Measurements from ENCODE around the gene NUP37. TPM values are rescaled to one million over a fixed set of nuclear protein-coding genes. Genes with fewer than 3 reads are reported as not detected.

NUP37 gene
- total and polyA plus RNA-seq, 2 of the 13 experiments (the other 11 are each of a cell fraction or from before 2014, with no cell fraction given) = 50.6 to 80.1 TPM

DNA sequence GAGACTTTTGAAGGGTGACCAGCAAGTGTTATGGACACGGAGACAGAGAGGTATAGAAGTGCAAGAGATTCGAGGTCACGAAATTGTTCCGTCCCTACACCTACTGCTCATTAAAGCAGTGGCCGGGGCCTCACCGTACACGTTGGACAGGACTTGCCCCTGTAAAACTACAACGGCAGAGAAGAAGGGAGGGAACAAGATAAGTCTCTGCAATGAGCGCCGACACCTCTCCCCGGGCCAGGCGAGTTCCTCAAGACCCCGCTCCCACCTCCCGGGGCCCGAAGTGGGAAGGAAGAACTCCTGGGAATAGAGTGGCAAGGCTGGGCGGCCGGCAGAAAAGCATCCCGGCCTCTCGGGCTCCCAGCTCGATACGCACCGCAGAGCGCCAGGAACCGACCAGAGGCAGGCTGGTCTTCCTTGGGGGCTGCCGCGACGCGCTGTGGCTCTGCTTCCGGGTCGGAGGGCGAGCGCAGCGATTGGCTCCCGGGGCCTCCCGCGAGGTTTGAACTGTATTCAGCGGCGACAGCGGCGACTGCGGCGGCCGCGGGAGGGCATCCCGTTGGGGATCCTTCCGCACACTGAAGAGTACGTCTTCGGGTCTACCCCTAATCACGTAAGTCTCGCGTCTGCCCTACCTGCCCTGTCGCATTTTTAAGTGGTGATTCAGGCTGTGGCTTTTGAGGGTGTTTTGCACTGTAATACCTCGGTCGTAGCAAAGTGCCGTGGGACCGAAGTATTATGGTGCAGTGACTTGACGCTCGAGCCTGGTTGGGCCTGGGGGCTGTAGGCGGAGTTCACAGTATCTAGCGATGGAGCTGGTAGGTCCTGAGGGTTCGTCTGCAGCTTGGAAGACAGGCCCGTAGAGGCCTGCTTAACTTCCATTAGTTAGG lies at the start of gene NUP37, which contains the start of gene PARPBP (continued):
- peak; percentile 61; the same call in 1 of the 2 replicates for TF ChIP-seq ZFP90 (CRISPR knock-in tag; IDR thresholded peaks at IDR 0.05; ENCODE audit: borderline replicate concordance)
- no peak for TF ChIP-seq TBP (CRISPR knock-in tag; IDR thresholded peaks at IDR 0.05)
- TF ChIP-seq ZNF878 (CRISPR knock-in tag; IDR thresholded peaks at IDR 0.05) = peak; percentile 90; the same call in 1 of the 2 replicates
- peak; percentile 45; the same call in 1 of the 2 replicates for TF ChIP-seq ZNF749 (CRISPR knock-in tag; IDR thresholded peaks at IDR 0.05; ENCODE audit: borderline replicate concordance)
- TF ChIP-seq FLYWCH1 (CRISPR knock-in tag; IDR thresholded peaks at IDR 0.05) = no peak
- TF ChIP-seq ZNF124 (CRISPR knock-in tag; IDR thresholded peaks at IDR 0.05) = 0 out of 2 replicates have a peak, but pooled peaks have one; percentile 16
- no peak for TF ChIP-seq MBNL3 (CRISPR knock-in tag; conservative IDR thresholded peaks at IDR 0.05)
- peak; percentile 59; the same call in 1 of the 2 replicates for TF ChIP-seq ZSCAN9 (CRISPR knock-in tag; IDR thresholded peaks at IDR 0.05; ENCODE audit: borderline replicate concordance)
- TF ChIP-seq ZNF282 (IDR thresholded peaks at IDR 0.05; ENCODE audit: partially characterized antibody) = no peak
- TF ChIP-seq, protein P1, sequence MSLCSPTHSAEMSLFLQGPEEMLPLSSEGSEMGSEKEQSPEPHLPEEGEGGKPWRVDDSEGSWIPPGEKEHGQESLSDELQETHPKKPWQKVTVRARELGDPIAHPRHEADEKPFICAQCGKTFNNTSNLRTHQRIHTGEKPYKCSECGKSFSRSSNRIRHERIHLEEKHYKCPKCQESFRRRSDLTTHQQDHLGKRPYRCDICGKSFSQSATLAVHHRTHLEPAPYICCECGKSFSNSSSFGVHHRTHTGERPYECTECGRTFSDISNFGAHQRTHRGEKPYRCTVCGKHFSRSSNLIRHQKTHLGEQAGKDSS (CRISPR knock-in tag; IDR thresholded peaks at IDR 0.05; ENCODE audit: borderline replicate concordance, low read depth) = peak; percentile 67; the same call in 1 of the 2 replicates
- TF ChIP-seq YEATS2 (CRISPR knock-in tag; IDR thresholded peaks at IDR 0.05; ENCODE audit: borderline replicate concordance) = peak; percentile 84
- TF ChIP-seq ZBTB20 (CRISPR knock-in tag; IDR thresholded peaks at IDR 0.05; ENCODE audit: borderline replicate concordance, low read depth) = peak; percentile 41; the same call in 1 of the 2 replicates
- 0 out of 2 replicates have a peak, but pooled peaks have one; percentile 20 for TF ChIP-seq GATA4 (IDR thresholded peaks at IDR 0.05; ENCODE audit: borderline replicate concordance, low read depth)
- peak; percentile 41; the same call in 1 of the 2 replicates for TF ChIP-seq ZNF446 (CRISPR knock-in tag; IDR thresholded peaks at IDR 0.05)
- TF ChIP-seq, protein P2, sequence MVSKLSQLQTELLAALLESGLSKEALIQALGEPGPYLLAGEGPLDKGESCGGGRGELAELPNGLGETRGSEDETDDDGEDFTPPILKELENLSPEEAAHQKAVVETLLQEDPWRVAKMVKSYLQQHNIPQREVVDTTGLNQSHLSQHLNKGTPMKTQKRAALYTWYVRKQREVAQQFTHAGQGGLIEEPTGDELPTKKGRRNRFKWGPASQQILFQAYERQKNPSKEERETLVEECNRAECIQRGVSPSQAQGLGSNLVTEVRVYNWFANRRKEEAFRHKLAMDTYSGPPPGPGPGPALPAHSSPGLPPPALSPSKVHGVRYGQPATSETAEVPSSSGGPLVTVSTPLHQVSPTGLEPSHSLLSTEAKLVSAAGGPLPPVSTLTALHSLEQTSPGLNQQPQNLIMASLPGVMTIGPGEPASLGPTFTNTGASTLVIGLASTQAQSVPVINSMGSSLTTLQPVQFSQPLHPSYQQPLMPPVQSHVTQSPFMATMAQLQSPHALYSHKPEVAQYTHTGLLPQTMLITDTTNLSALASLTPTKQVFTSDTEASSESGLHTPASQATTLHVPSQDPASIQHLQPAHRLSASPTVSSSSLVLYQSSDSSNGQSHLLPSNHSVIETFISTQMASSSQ (IDR thresholded peaks at IDR 0.05; ENCODE audit: low read depth) = no peak
- TF ChIP-seq, protein P2 (CRISPR knock-in tag; IDR thresholded peaks at IDR 0.05; ENCODE audit: borderline replicate concordance) = peak; percentile 10; the same call in 1 of the 2 replicates
- TF ChIP-seq TOPORS (CRISPR knock-in tag; IDR thresholded peaks at IDR 0.05) = peak; percentile 75
- TF ChIP-seq NFKBIZ (CRISPR knock-in tag; IDR thresholded peaks at IDR 0.05) = no peak
- peak; percentile 84 for TF ChIP-seq POLR2AphosphoS5 (IDR thresholded peaks at IDR 0.05; ENCODE audit: low read depth, low read length)
- TF ChIP-seq SOX6 (IDR thresholded peaks at IDR 0.05) = no peak
- peak; percentile 60 for TF ChIP-seq SOX6 (CRISPR knock-in tag; IDR thresholded peaks at IDR 0.05)
- TF ChIP-seq, protein P3, sequence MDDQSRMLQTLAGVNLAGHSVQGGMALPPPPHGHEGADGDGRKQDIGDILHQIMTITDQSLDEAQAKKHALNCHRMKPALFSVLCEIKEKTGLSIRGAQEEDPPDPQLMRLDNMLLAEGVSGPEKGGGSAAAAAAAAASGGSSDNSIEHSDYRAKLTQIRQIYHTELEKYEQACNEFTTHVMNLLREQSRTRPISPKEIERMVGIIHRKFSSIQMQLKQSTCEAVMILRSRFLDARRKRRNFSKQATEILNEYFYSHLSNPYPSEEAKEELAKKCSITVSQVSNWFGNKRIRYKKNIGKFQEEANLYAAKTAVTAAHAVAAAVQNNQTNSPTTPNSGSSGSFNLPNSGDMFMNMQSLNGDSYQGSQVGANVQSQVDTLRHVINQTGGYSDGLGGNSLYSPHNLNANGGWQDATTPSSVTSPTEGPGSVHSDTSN (CRISPR knock-in tag; IDR thresholded peaks at IDR 0.05; ENCODE audit: borderline replicate concordance) = no peak
- peak; percentile 61 for TF ChIP-seq XRCC5 (optimal IDR thresholded peaks at IDR 0.05; ENCODE audit: low read length)
- peak; percentile 66; the same call in 1 of the 2 replicates for TF ChIP-seq RFXAP (CRISPR knock-in tag; IDR thresholded peaks at IDR 0.05; ENCODE audit: borderline replicate concordance)
